Spleen (tissue), 7 donors: Measurements from ENCODE around the gene IL13RA1.

Source experiments
- POLR2A ChIP-seq, 3 donors: fragments of 450-650 bp; IDR thresholded peaks; one replicate each; pipeline ENCODE4 v1.5.1; 2017; ENCODE audit warnings: antibody characterized with exemption in 3 of 3, mild to moderate bottlenecking in 1 of 3
- POLR2AphosphoS5 ChIP-seq, 3 donors: sonication (generic); formaldehyde crosslinking; IDR thresholded peaks; one replicate each; pipeline ENCODE4 v1.5.1; 2017; ENCODE audit warnings: antibody characterized with exemption in 3 of 3
- TF ChIP-seq, protein P1 (sequence below), 11 experiments: fragments of 200-600 bp in 7 of 11; fragments of 450-650 bp in 4 of 11; sonication (generic) in 4 of 11; IDR thresholded peaks in 8 of 11; conservative IDR thresholded peaks in 3 of 11; 1 replicate in 7 of 11; 2 replicates in 4 of 11; pipeline versions ENCODE4 v1.4.0 to v1.8.0; 2016 to 2021; ENCODE audit warnings: antibody characterized with exemption in 11 of 11, inconsistent platforms in 4 of 11, mild to moderate bottlenecking in 1 of 11
- donor health status: DM: no; HTN: no; CAD: no; lungs with moderate emphysema.
- donor health status: DM: no; HTN: no; CAD: no.
- donor health status: DM: no; HTN: no; CAD: no.

DNA sequence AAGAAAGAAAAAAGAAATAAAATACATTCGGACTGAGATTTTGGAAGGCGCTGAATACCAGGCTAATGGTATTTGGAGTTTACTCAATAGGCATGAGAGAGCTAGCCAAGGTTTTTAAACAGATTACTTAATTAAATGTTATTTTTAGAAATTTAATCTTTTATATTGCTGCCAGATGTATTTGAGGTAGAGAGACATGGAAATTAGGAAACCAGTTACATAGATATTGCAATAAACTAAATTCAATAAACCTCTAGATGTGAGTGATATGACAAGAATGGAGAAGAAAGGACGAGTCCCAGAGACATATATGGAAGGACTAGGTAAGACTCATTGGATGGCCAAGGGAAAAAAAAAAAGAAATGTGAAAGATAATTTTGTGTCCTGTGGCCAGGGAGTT, 38.5 kb upstream of the IL13RA1 start:
- TF ChIP-seq, protein P1, sequence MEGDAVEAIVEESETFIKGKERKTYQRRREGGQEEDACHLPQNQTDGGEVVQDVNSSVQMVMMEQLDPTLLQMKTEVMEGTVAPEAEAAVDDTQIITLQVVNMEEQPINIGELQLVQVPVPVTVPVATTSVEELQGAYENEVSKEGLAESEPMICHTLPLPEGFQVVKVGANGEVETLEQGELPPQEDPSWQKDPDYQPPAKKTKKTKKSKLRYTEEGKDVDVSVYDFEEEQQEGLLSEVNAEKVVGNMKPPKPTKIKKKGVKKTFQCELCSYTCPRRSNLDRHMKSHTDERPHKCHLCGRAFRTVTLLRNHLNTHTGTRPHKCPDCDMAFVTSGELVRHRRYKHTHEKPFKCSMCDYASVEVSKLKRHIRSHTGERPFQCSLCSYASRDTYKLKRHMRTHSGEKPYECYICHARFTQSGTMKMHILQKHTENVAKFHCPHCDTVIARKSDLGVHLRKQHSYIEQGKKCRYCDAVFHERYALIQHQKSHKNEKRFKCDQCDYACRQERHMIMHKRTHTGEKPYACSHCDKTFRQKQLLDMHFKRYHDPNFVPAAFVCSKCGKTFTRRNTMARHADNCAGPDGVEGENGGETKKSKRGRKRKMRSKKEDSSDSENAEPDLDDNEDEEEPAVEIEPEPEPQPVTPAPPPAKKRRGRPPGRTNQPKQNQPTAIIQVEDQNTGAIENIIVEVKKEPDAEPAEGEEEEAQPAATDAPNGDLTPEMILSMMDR (IDR thresholded peaks at IDR 0.05 in 8 of 11, conservative IDR thresholded peaks at IDR 0.05 in 3 of 11), result no peak
- TF ChIP-seq POLR2A (IDR thresholded peaks at IDR 0.05) (no peak), POLR2AphosphoS5 (IDR thresholded peaks at IDR 0.05) (no peak)
